H54 (cell line): ENCODE results near the gene FAM83G.

Experiments used
- DNase-seq: peaks from one replicate; pipeline ENCODE4 v3.0.0; 2011; ENCODE audit warnings: low spot score, mixed read lengths; ENCODE audit not compliant: insufficient read length
- FAIRE-seq: peaks from 3 replicates; lab custom pipeline; 2011; peaks lifted over from hg19 to GRCh38; lab: Jason Lieb, UNC
- POLR2A ChIP-seq: IDR thresholded peaks from 2 replicates; pipeline ENCODE4 v1.6.1; 2011; ENCODE audit warnings: low read depth, mild to moderate bottlenecking, low read length

The FAM83G gene

GRCh38 chr17:18965530-18966236, 38.9 kb downstream of the FAM83G start:
- TF ChIP-seq POLR2A: no peak
- FAIRE-seq: no peak

GRCh38 chr17:18964550-18964949, 40.0 kb downstream of the FAM83G start:
- no peak for DNase-seq
- FAIRE-seq: no peak
- TF ChIP-seq POLR2A: no peak

More at GRCh38 chr17:18965530-18966236, 38.9 kb downstream of the FAM83G start:
- no peak for DNase-seq

GRCh38 chr17:18964018-18964351, 40.6 kb downstream of the FAM83G start:
- no peak for TF ChIP-seq POLR2A
- FAIRE-seq: no peak
- DNase-seq: no peak

- no peak for FAIRE-seq
Measured at GRCh38 chr17:18963126-18964017, 41.2 kb downstream of the FAM83G start.

GRCh38 chr17:18962494-18962815, 42.1 kb downstream of the FAM83G start:
- FAIRE-seq (no peak), DNase-seq (no peak)
- no peak for TF ChIP-seq POLR2A

More at GRCh38 chr17:18963126-18964017, 41.2 kb downstream of the FAM83G start:
- TF ChIP-seq POLR2A: no peak
- DNase-seq: peak; percentile 51

- TF ChIP-seq POLR2A: no peak
- no peak for DNase-seq
- no peak for FAIRE-seq
Measured at GRCh38 chr17:18961634-18962493, 42.7 kb downstream of the FAM83G start.

GRCh38 chr17:18960803-18961511, 43.6 kb downstream of the FAM83G start:
- DNase-seq (peak; percentile 79), FAIRE-seq (no peak)
- no peak for TF ChIP-seq POLR2A

GRCh38 chr17:18960241-18960665, 44.3 kb downstream of the FAM83G start:
- DNase-seq (no peak), FAIRE-seq (no peak)
- TF ChIP-seq POLR2A: no peak

GRCh38 chr17:18959845-18960240, 44.7 kb downstream of the FAM83G start:
- no peak for TF ChIP-seq POLR2A
- FAIRE-seq (no peak), DNase-seq (no peak)

- FAIRE-seq (no peak), DNase-seq (no peak)
- TF ChIP-seq POLR2A: no peak
Measured at GRCh38 chr17:18959071-18959844, 45.3 kb downstream of the FAM83G start.

GRCh38 chr17:18958611-18959010, 46.0 kb downstream of the FAM83G start:
- FAIRE-seq (no peak), DNase-seq (no peak)
- TF ChIP-seq POLR2A: no peak

- DNase-seq: no peak
- TF ChIP-seq POLR2A: no peak
- FAIRE-seq: no peak
Measured at GRCh38 chr17:18957831-18958230, 46.7 kb downstream of the FAM83G start.
